GM23338 (cell line): ENCODE data around the gene GPR25. TPM values are rescaled to one million over a fixed set of nuclear protein-coding genes. Genes with fewer than 3 reads are reported as not detected.

Source experiments
- ATAC-seq: fragments of 200-7000 bp; cut with Tn5 transposase; 3 replicates; pipeline ENCODE4 v1.9.1; 2020
- DNase-seq: peaks from one replicate; pipeline ENCODE4 v3.0.0-alpha.2; 2015; ENCODE audit warnings: low spot score
- H2AFZ ChIP-seq: fragments of 200-600 bp; sonication (generic); 2 replicates; pipeline ENCODE4 v1.8.0; 2016; ENCODE audit warnings: antibody characterized with exemption, mild to moderate bottlenecking, moderate library complexity
- H3F3A ChIP-seq: fragments of 200-600 bp; sonication (generic); replicated peaks from 2 replicates; pipeline ENCODE4 v1.8.0; 2017; ENCODE audit warnings: antibody characterized with exemption, mixed run types, low read depth
- H3K27ac ChIP-seq: fragments of 200-600 bp; sonication (generic); 2 replicates; pipeline ENCODE4 v1.6.1; 2016; ENCODE audit warnings: low read depth
- H3K27me3 ChIP-seq: fragments of 200-600 bp; sonication (generic); 2 replicates; pipeline ENCODE4 v1.8.0; 2016; ENCODE audit warnings: mild to moderate bottlenecking, mixed run types, moderate library complexity; ENCODE audit not compliant: insufficient read depth
- H3K36me3 ChIP-seq: fragments of 200-600 bp; sonication (generic); 2 replicates; pipeline ENCODE4 v1.8.0; 2016; ENCODE audit warnings: mild to moderate bottlenecking; ENCODE audit not compliant: insufficient read depth
- H3K4me1 ChIP-seq: fragments of 200-600 bp; sonication (generic); 2 replicates; pipeline ENCODE4 v1.8.0; 2016; ENCODE audit warnings: mild to moderate bottlenecking, moderate library complexity; ENCODE audit not compliant: insufficient read depth
- H3K4me2 ChIP-seq: fragments of 200-600 bp; sonication (generic); 2 replicates; pipeline ENCODE4 v1.7.1; 2017; ENCODE audit warnings: mixed run types
- H3K4me3 ChIP-seq: fragments of 200-600 bp; sonication (generic); 2 replicates; pipeline ENCODE4 v1.6.1; 2016; ENCODE audit warnings: mixed run types
- H3K79me2 ChIP-seq: fragments of 200-600 bp; sonication (generic); replicated peaks from 2 replicates; pipeline ENCODE4 v1.8.0; 2017; ENCODE audit warnings: mild to moderate bottlenecking; ENCODE audit not compliant: insufficient read depth
- H3K9me2 ChIP-seq: fragments of 200-600 bp; sonication (generic); 2 replicates; pipeline ENCODE4 v1.8.0; 2017; ENCODE audit not compliant: insufficient read depth
- H4K20me1 ChIP-seq: fragments of 200-600 bp; sonication (generic); replicated peaks from 2 replicates; pipeline ENCODE4 v1.8.0; 2017; ENCODE audit warnings: mild to moderate bottlenecking; ENCODE audit not compliant: insufficient read depth
- H3K27ac Mint-ChIP-seq: 2 replicates; pipeline ENCODE4 v1.8.0; 2020; ENCODE audit warnings: inconsistent platforms, mild to moderate bottlenecking, moderate library complexity, mixed read lengths
- H3K27me3 Mint-ChIP-seq: 3 replicates; pipeline ENCODE4 v1.8.0; 2022; ENCODE audit warnings: low read depth, mild to moderate bottlenecking, moderate library complexity, mixed read lengths, inconsistent platforms; ENCODE audit not compliant: insufficient read depth, poor library complexity
- H3K36me3 Mint-ChIP-seq: 3 replicates; pipeline ENCODE4 v1.8.0; 2021; ENCODE audit warnings: low read depth, mild to moderate bottlenecking, inconsistent platforms, moderate library complexity, mixed read lengths
- H3K4me1 Mint-ChIP-seq: 3 replicates; pipeline ENCODE4 v1.8.0; 2020; ENCODE audit warnings: mild to moderate bottlenecking, inconsistent platforms, mixed read lengths
- H3K4me3 Mint-ChIP-seq: 3 replicates; pipeline ENCODE4 v1.8.0; 2021; ENCODE audit warnings: moderate library complexity, mild to moderate bottlenecking, inconsistent platforms, mixed read lengths
- H3K9me3 Mint-ChIP-seq: 3 replicates; pipeline ENCODE4 v1.8.0; 2020; ENCODE audit warnings: moderate library complexity, mild to moderate bottlenecking, inconsistent platforms, mixed read lengths
- CREB1 ChIP-seq: fragments of 250-450 bp; sonication (Bioruptor Pico); IDR thresholded peaks from 2 replicates; pipeline ENCODE4 v1.5.0; 2020; ENCODE audit warnings: low read depth, mild to moderate bottlenecking, moderate library complexity
- EZH2 ChIP-seq: fragments of 200-600 bp; sonication (generic); IDR thresholded peaks from one replicate; pipeline ENCODE4 v1.8.0; 2017; ENCODE audit warnings: antibody characterized with exemption, mild to moderate bottlenecking, low read depth; ENCODE audit not compliant: unreplicated experiment
- EZH2phosphoT487 ChIP-seq: fragments of 200-600 bp; sonication (generic); IDR thresholded peaks from one replicate; pipeline ENCODE4 v1.8.1; 2018; ENCODE audit warnings: antibody characterized with exemption; ENCODE audit not compliant: unreplicated experiment
- NANOG ChIP-seq: IDR thresholded peaks from 2 replicates; pipeline ENCODE4 v1.6.1; 2016; ENCODE audit warnings: antibody characterized with exemption, borderline replicate concordance
- POLR2AphosphoS5 ChIP-seq: IDR thresholded peaks from 2 replicates; pipeline ENCODE4 v1.6.1; 2016; ENCODE audit warnings: antibody characterized with exemption, low read depth
- STAT1 ChIP-seq: IDR thresholded peaks from one replicate; pipeline ENCODE4 v1.6.1; 2016; ENCODE audit warnings: antibody characterized with exemption; ENCODE audit not compliant: unreplicated experiment
- polyA plus RNA-seq: library from polyadenylated mRNA; unstranded; fragments of >200 nt; fragmentation: Nextera tagmentation; extraction: Ambion mirVana; gene quantifications from 2 replicates; pipeline ENCODE4 v1.2.1, GENCODE V29; 2016
- total RNA-seq: library from RNA; depleted of rRNA; stranded (reverse); fragments of >200 nt; shearing (Covaris generic); gene quantifications from 2 replicates; pipeline ENCODE4 v1.2.3, GENCODE V29; 2014
- TF ChIP-seq, protein P1 (sequence below): fragments of 250-450 bp; sonication (Bioruptor Pico); IDR thresholded peaks from 2 replicates; pipeline ENCODE4 v1.5.0; 2020; ENCODE audit warnings: mild to moderate bottlenecking, moderate library complexity
- TF ChIP-seq, protein P2 (sequence below): IDR thresholded peaks from 2 replicates; pipeline ENCODE4 v1.6.1; 2016; ENCODE audit warnings: antibody characterized with exemption

GPR25 gene
- total and polyA plus RNA-seq, 2 experiments from 2014 or later = not detected

DNA sequence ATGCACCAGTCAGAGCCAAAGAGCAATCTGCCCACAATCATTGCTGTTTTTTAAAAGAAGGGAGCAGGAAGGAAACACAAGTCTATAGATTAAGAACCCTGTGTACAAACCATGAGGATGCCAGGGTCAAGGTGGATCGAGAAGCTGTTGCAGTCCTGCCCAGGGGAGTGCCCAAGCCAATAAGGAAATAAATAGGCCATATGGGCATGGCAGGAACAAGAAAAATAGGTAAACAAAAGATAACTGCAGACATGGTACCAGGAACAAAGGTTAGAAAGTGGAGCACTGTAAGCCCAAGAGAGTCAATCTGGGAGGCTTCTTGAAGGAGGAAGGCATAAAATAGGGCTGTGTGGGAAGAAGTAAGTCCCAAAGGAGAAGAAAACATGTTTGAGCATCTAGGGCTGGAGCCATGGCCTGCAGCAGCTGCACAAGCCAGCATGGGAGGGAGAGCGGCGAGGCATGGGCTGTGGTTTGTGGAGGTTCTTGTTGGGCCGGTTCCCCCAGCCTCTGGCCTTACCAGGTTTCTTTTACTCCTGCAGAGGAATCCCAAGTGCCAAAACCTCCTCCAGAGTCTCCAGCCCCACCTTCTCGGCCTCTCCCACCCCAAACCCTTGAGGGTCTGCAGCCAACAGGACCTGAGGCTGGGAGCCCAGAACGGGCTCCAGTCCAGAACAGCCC, 35.5 kb downstream of the GPR25 start (continued):
- TF ChIP-seq, protein P1, sequence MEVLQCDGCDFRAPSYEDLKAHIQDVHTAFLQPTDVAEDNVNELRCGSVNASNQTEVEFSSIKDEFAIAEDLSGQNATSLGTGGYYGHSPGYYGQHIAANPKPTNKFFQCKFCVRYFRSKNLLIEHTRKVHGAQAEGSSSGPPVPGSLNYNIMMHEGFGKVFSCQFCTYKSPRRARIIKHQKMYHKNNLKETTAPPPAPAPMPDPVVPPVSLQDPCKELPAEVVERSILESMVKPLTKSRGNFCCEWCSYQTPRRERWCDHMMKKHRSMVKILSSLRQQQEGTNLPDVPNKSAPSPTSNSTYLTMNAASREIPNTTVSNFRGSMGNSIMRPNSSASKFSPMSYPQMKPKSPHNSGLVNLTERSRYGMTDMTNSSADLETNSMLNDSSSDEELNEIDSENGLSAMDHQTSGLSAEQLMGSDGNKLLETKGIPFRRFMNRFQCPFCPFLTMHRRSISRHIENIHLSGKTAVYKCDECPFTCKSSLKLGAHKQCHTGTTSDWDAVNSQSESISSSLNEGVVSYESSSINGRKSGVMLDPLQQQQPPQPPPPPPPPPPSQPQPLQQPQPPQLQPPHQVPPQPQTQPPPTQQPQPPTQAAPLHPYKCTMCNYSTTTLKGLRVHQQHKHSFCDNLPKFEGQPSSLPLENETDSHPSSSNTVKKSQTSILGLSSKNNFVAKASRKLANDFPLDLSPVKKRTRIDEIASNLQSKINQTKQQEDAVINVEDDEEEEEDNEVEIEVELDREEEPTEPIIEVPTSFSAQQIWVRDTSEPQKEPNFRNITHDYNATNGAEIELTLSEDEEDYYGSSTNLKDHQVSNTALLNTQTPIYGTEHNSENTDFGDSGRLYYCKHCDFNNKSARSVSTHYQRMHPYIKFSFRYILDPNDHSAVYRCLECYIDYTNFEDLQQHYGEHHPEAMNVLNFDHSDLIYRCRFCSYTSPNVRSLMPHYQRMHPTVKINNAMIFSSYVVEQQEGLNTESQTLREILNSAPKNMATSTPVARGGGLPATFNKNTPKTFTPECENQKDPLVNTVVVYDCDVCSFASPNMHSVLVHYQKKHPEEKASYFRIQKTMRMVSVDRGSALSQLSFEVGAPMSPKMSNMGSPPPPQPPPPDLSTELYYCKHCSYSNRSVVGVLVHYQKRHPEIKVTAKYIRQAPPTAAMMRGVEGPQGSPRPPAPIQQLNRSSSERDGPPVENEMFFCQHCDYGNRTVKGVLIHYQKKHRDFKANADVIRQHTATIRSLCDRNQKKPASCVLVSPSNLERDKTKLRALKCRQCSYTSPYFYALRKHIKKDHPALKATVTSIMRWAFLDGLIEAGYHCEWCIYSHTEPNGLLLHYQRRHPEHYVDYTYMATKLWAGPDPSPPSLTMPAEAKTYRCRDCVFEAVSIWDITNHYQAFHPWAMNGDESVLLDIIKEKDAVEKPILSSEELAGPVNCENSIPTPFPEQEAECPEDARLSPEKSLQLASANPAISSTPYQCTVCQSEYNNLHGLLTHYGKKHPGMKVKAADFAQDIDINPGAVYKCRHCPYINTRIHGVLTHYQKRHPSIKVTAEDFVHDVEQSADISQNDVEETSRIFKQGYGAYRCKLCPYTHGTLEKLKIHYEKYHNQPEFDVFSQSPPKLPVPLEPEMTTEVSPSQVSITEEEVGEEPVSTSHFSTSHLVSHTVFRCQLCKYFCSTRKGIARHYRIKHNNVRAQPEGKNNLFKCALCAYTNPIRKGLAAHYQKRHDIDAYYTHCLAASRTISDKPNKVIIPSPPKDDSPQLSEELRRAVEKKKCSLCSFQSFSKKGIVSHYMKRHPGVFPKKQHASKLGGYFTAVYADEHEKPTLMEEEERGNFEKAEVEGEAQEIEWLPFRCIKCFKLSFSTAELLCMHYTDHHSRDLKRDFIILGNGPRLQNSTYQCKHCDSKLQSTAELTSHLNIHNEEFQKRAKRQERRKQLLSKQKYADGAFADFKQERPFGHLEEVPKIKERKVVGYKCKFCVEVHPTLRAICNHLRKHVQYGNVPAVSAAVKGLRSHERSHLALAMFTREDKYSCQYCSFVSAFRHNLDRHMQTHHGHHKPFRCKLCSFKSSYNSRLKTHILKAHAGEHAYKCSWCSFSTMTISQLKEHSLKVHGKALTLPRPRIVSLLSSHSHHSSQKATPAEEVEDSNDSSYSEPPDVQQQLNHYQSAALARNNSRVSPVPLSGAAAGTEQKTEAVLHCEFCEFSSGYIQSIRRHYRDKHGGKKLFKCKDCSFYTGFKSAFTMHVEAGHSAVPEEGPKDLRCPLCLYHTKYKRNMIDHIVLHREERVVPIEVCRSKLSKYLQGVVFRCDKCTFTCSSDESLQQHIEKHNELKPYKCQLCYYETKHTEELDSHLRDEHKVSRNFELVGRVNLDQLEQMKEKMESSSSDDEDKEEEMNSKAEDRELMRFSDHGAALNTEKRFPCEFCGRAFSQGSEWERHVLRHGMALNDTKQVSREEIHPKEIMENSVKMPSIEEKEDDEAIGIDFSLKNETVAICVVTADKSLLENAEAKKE (CRISPR knock-in tag) = no peak
- no peak for TF ChIP-seq NANOG
- TF ChIP-seq POLR2AphosphoS5 = no peak
- TF ChIP-seq STAT1 = no peak

DNA sequence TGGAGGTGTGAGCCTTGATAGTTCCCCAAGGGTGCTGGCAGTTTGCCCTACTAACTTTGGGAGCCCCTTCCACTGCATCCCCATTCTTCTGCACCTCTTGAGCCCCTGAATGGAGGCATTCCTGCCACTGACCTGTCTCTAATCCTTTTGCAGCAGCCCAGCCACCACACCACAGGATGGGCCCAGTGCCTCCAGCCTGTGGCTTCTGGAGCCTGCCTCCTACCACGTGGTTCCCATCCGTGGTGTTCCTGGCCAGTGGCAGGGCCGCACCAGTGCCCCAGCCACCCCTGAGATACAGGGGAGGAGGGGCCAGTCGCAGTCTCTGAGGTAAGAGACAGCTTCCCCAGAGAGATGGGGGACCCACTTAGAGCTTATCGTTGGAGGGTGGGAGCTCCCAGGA, 36.3 kb downstream of the GPR25 start:
- H3K4me3 Mint-ChIP-seq = no peak overlapping the region
- Histone ChIP-seq H4K20me1 (peaks cover 5% of the 10 kb centered on the region; the same call in 1 of the 2 replicates), H3K79me2 (no peaks in the 10 kb centered on the region), H3K4me1 (no peaks in the 10 kb centered on the region), H3K27ac (no peak overlapping the region), H2AFZ (no peak overlapping the region), H3F3A (no peaks in the 10 kb centered on the region), H3K4me2 (no peak overlapping the region), H3K9me2 (no peaks in the 10 kb centered on the region), H3K4me3 (no peak overlapping the region), H3K36me3 (peaks cover 15% of the 10 kb centered on the region; the same call in 1 of the 2 replicates), H3K27me3 (no peaks in the 10 kb centered on the region)
- no peak for ATAC-seq
- DNase-seq = no peak
- TF ChIP-seq, protein P2, sequence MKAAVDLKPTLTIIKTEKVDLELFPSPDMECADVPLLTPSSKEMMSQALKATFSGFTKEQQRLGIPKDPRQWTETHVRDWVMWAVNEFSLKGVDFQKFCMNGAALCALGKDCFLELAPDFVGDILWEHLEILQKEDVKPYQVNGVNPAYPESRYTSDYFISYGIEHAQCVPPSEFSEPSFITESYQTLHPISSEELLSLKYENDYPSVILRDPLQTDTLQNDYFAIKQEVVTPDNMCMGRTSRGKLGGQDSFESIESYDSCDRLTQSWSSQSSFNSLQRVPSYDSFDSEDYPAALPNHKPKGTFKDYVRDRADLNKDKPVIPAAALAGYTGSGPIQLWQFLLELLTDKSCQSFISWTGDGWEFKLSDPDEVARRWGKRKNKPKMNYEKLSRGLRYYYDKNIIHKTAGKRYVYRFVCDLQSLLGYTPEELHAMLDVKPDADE = no peak
- TF ChIP-seq STAT1 (no peak), EZH2 (no peak), CREB1 (CRISPR knock-in tag) (no peak), EZH2phosphoT487 (no peak)
- H3K4me1 Mint-ChIP-seq = no peaks in the 10 kb centered on the region; the same call in 2 of the 3 replicates
- no peak overlapping the region for H3K27ac Mint-ChIP-seq
- H3K9me3 Mint-ChIP-seq = no peaks in the 10 kb centered on the region
- peaks cover 71% of the 10 kb centered on the region for H3K36me3 Mint-ChIP-seq
- peaks cover 7% of the 10 kb centered on the region for H3K27me3 Mint-ChIP-seq
